Mesenchymal stem cell (in vitro differentiated cells and primary cell): Measurements from ENCODE around the gene LRP8.

Source experiments
- DNase-seq: peaks from one replicate; pipeline ENCODE4 v3.0.0-alpha.2; 2013
- H2AFZ ChIP-seq: one replicate; pipeline ENCODE4 v1.6.1; 2013; ENCODE audit warnings: low read depth, mild to moderate bottlenecking, control low read depth, inconsistent platforms, low read length, moderate library complexity
- H2AK5ac ChIP-seq: 2 replicates; pipeline ENCODE4 v1.6.1; 2013; ENCODE audit warnings: low read length, moderate library complexity, mild to moderate bottlenecking, inconsistent platforms; ENCODE audit not compliant: severe bottlenecking
- H2BK120ac ChIP-seq: one replicate; pipeline ENCODE4 v1.6.1; 2013; ENCODE audit warnings: low read depth, mild to moderate bottlenecking, inconsistent platforms, low read length, moderate library complexity
- H2BK12ac ChIP-seq, 2 experiments: one replicate each; pipeline ENCODE4 v1.6.1; 2013; ENCODE audit warnings: inconsistent platforms in 2 of 2, low read length in 2 of 2, mild to moderate bottlenecking in 2 of 2, moderate library complexity in 2 of 2, control low read depth in 1 of 2
- H2BK15ac ChIP-seq: one replicate; pipeline ENCODE4 v1.6.1; 2013; ENCODE audit warnings: mild to moderate bottlenecking, low read depth, inconsistent platforms; ENCODE audit not compliant: poor library complexity, severe bottlenecking
- H2BK5ac ChIP-seq: 2 replicates; pipeline ENCODE4 v1.6.1; 2013; ENCODE audit warnings: low read depth, mild to moderate bottlenecking, low read length, control low read depth, inconsistent platforms; ENCODE audit not compliant: poor library complexity, severe bottlenecking
- H3K14ac ChIP-seq, 2 experiments: one replicate each; pipeline ENCODE4 v1.6.1; 2013; ENCODE audit warnings: inconsistent platforms in 2 of 2, low read length in 2 of 2, control low read depth in 1 of 2, mild to moderate bottlenecking in 1 of 2, moderate library complexity in 1 of 2
- H3K18ac ChIP-seq, 2 experiments: one replicate each; pipeline ENCODE4 v1.6.1; 2013; ENCODE audit warnings: inconsistent platforms in 2 of 2, low read length in 2 of 2, control low read depth in 1 of 2, low read depth in 1 of 2, mild to moderate bottlenecking in 1 of 2
- H3K23ac ChIP-seq, 2 experiments: one replicate each; pipeline ENCODE4 v1.6.1; 2013; ENCODE audit warnings: inconsistent platforms in 2 of 2, low read length in 2 of 2, mild to moderate bottlenecking in 2 of 2, moderate library complexity in 2 of 2, control low read depth in 1 of 2
- H3K27ac ChIP-seq: 2 replicates; pipeline ENCODE4 v1.5.1; 2013; ENCODE audit warnings: mild to moderate bottlenecking, moderate library complexity, low read length, control low read depth, inconsistent platforms; ENCODE audit not compliant: poor library complexity, severe bottlenecking
- H3K27me3 ChIP-seq, 2 experiments: 2 replicates each; pipeline versions ENCODE4 v1.6.1 to v1.7.0; 2013; ENCODE audit warnings: low read length in 2 of 2, mild to moderate bottlenecking in 2 of 2, moderate library complexity in 2 of 2, control low read depth in 1 of 2, inconsistent platforms in 1 of 2; ENCODE audit not compliant: control insufficient read depth in 1 of 2, insufficient read depth in 1 of 2
- H3K36me3 ChIP-seq, 2 experiments: 2 replicates each; pipeline versions ENCODE4 v1.6.1 to v1.7.0; 2013; ENCODE audit warnings: low read length in 2 of 2, control low read depth in 1 of 2, inconsistent platforms in 1 of 2, low read depth in 1 of 2, mild to moderate bottlenecking in 1 of 2; ENCODE audit not compliant: insufficient read depth in 2 of 2, control insufficient read depth in 1 of 2
- H3K4ac ChIP-seq, 2 experiments: one replicate each; pipeline ENCODE4 v1.6.1; 2013; ENCODE audit warnings: inconsistent platforms in 2 of 2, low read length in 2 of 2, mild to moderate bottlenecking in 2 of 2, moderate library complexity in 2 of 2, control low read depth in 1 of 2, low read depth in 1 of 2
- H3K4me1 ChIP-seq: 2 replicates; pipeline ENCODE4 v1.6.1; 2013; ENCODE audit warnings: low read depth, low read length, control low read depth; ENCODE audit not compliant: control insufficient read depth, insufficient read depth
- H3K4me2 ChIP-seq: 2 replicates; pipeline ENCODE4 v1.6.1; 2013; ENCODE audit warnings: low read length, mild to moderate bottlenecking, inconsistent platforms; ENCODE audit not compliant: poor library complexity, severe bottlenecking
- H3K4me3 ChIP-seq, 2 experiments: 2 replicates each; pipeline versions ENCODE4 v1.5.1 to v1.7.0; 2013; ENCODE audit warnings: low read length in 2 of 2, mild to moderate bottlenecking in 2 of 2, control low read depth in 1 of 2, low read depth in 1 of 2; ENCODE audit not compliant: insufficient read depth in 1 of 2
- H3K79me1 ChIP-seq: replicated peaks from 2 replicates; pipeline ENCODE4 v1.6.1; 2013; ENCODE audit warnings: mild to moderate bottlenecking, control low read depth, low read length, inconsistent platforms; ENCODE audit not compliant: poor library complexity, severe bottlenecking
- H3K9ac ChIP-seq: 2 replicates; pipeline ENCODE4 v1.7.0; 2013; ENCODE audit warnings: mild to moderate bottlenecking, low read length, moderate library complexity
- H3K9me3 ChIP-seq: 2 replicates; pipeline ENCODE4 v1.7.0; 2013; ENCODE audit warnings: mild to moderate bottlenecking, low read length; ENCODE audit not compliant: control insufficient read depth
- H4K8ac ChIP-seq: one replicate; pipeline ENCODE4 v1.6.1; 2013; ENCODE audit warnings: inconsistent platforms, mild to moderate bottlenecking, low read length, moderate library complexity
- H4K91ac ChIP-seq: one replicate; pipeline ENCODE4 v1.6.1; 2013; ENCODE audit warnings: mild to moderate bottlenecking, low read length, inconsistent platforms
- WGBS: methylation state at CpG from one replicate; pipeline ENCODE4 v1.1.7; 2013; ENCODE audit warnings: mixed read lengths; 5-methylcytosine and 5-hydroxymethylcytosine counted together

The LRP8 gene

DNA sequence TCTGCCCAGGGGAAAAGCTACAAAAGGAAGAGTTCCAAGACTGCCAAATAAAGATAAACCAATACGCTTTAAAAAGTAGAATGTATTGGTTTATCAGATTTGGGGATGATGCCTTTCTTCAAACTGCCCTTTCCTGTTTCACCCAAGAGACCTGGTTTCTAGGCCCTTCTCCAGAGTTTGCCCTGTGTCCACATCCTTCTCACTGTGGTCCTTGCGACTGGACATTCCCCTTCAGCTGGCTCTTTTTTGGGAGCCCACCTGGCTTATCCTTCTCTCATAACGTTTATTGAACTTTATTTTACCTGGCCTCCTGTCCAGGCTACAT is 106.9 kb downstream of the LRP8 start:
- peaks cover 22% of the 10 kb centered on the region for H3K79me1 ChIP-seq
- H3K9ac ChIP-seq = peak overlapping the region; percentile 96
- peak overlapping the region in 1 of 2 experiments; percentile 2 for H3K4ac ChIP-seq
- WGBS = 94% methylated on average over 2 of the region's 3 CpGs
- peaks cover 7 to 35% of the 10 kb centered on the region in 2 experiments for H3K36me3 ChIP-seq
- peak overlapping the region; percentile 28 to 94 for H3K18ac ChIP-seq
- no peak overlapping the region for H2BK5ac ChIP-seq
- H3K23ac ChIP-seq = no peak overlapping the region
- no peak overlapping the region for H2BK120ac ChIP-seq
- peak overlapping the region; percentile 92 for H4K8ac ChIP-seq
- peak overlapping the region in 1 of 2 experiments; percentile 92 for H3K4me3 ChIP-seq
- H3K27me3 ChIP-seq = no peaks in the 10 kb centered on the region
- no peak overlapping the region for H4K91ac ChIP-seq
- no peak overlapping the region for H2BK12ac ChIP-seq
- peak overlapping the region; percentile 43 for H2AK5ac ChIP-seq
- no peak for DNase-seq
- H3K4me2 ChIP-seq = peak overlapping the region; percentile 85
- peak overlapping the region; percentile 64 for H3K27ac ChIP-seq
- H2BK15ac ChIP-seq = no peak overlapping the region
- no peaks in the 10 kb centered on the region for H3K9me3 ChIP-seq
- H3K4me1 ChIP-seq = peaks cover 6% of the 10 kb centered on the region
- H3K14ac ChIP-seq = no peak overlapping the region
- no peak overlapping the region for H2AFZ ChIP-seq

DNA sequence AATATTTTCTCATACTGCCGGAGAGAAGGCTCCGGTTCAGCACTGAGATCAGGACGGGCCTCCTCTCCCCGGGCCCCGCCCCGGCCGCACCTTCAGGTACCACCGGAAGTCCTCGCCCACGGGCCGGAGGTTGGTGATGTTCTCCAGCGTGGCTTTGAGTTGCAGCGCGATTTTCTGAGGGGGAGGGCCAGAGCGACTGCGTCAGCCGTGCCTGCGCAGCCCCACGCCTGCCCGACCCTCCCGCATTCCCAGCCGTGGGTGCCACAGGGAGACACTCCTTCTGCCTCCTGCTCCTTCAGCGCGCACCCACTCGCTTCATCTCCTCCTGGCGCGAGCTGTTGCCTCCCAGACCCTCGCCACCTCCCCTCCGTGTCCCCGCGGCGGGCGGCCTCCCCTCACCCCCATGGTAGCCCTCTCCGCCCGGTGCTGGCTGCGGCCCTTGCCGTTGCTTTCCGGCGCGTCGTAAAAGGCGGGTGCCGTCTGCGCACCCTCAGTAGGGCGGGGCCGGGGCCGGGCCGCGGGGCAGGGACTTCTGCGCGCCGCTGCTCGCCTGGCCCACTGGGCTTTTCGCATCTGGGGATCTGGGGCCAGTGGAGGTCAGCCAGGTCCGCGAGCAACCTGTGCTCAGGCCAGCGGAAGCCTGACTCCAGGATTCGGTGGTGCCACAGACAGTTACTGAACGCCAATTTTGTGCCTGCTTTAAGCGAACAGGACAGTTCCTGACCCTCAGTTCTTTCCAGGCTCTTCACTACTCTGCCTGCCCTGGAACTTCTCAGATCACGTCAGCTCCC is 107.5 kb downstream of the LRP8 start, which contains the start of gene CZIB:
CZIB (minus strand) TSS at position 464 of the 791 bp plus-strand sequence; CDS start at position 405, 59 bp downstream.
- WGBS = 1% methylated on average over 56 of the region's 61 CpGs
- Histone ChIP-seq H2AFZ (peak within 1 kb of the TSS; percentile 95), H2BK5ac (peak within 1 kb of the TSS; percentile 95), H3K4me1 (peaks cover 6% of the 10 kb centered on the region), H3K18ac (peak within 1 kb of the TSS; percentile 100), H3K27ac (peak within 1 kb of the TSS; percentile 98), H3K79me1 (peaks cover 22% of the 10 kb centered on the region), H2AK5ac (peak within 1 kb of the TSS; percentile 43), H3K23ac (peak within 1 kb of the TSS in 1 of 2 experiments; percentile 81), H3K4me3 (peak within 1 kb of the TSS; percentile 92 to 95), H3K9ac (peak within 1 kb of the TSS; percentile 96), H3K9me3 (no peaks in the 10 kb centered on the region), H2BK12ac (peak within 1 kb of the TSS; percentile 52 to 79), H4K8ac (peak within 1 kb of the TSS; percentile 100), H4K91ac (peak within 1 kb of the TSS; percentile 99), H2BK15ac (peak within 1 kb of the TSS; percentile 99), H3K27me3 (no peaks in the 10 kb centered on the region), H3K36me3 (peaks cover 7 to 35% of the 10 kb centered on the region in 2 experiments), H2BK120ac (peak within 1 kb of the TSS; percentile 82), H3K4me2 (peak within 1 kb of the TSS; percentile 85), H3K14ac (peak within 1 kb of the TSS in 1 of 2 experiments; percentile 99), H3K4ac (peak within 1 kb of the TSS; percentile 69 to 73)
- DNase-seq = peak; percentile 92

DNA sequence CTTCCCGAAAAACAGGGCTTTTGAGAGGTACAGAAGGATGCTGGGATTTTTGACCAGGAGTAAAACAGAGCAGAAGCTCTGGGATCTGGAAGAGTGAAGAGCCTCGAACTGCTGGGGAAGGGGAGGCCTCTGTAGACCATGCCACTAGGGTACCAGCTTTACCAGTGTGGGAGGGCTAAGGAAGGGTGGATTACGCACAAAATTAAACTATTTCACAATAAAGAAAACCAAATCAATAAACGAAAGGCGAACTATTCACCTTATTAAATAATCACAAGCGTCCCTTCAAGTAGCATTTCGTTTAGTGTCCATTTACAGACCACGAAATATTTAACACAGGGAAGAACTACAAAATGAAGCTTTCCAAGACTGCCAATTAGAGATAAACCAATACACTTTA is 108.2 kb downstream of the LRP8 start:
- Histone ChIP-seq H3K79me1 (peaks cover 22% of the 10 kb centered on the region), H2BK12ac (no peak overlapping the region), H3K4me1 (peaks cover 6% of the 10 kb centered on the region), H3K4ac (peak overlapping the region in 1 of 2 experiments; percentile 69), H3K4me2 (peak overlapping the region; percentile 85), H3K27me3 (no peaks in the 10 kb centered on the region), H3K27ac (peak overlapping the region; percentile 98), H2BK120ac (no peak overlapping the region), H3K36me3 (peaks cover 7 to 41% of the 10 kb centered on the region in 2 experiments), H3K14ac (no peak overlapping the region), H4K8ac (no peak overlapping the region), H3K9ac (peak overlapping the region; percentile 96), H3K9me3 (no peaks in the 10 kb centered on the region), H3K23ac (no peak overlapping the region), H2AK5ac (peak overlapping the region; percentile 36), H2BK15ac (no peak overlapping the region), H4K91ac (no peak overlapping the region), H3K18ac (no peak overlapping the region), H2BK5ac (no peak overlapping the region), H3K4me3 (peak overlapping the region in 1 of 2 experiments; percentile 92), H2AFZ (no peak overlapping the region)
- 52% methylated on average over 8 of the region's 8 CpGs for WGBS
- DNase-seq = no peak

DNA sequence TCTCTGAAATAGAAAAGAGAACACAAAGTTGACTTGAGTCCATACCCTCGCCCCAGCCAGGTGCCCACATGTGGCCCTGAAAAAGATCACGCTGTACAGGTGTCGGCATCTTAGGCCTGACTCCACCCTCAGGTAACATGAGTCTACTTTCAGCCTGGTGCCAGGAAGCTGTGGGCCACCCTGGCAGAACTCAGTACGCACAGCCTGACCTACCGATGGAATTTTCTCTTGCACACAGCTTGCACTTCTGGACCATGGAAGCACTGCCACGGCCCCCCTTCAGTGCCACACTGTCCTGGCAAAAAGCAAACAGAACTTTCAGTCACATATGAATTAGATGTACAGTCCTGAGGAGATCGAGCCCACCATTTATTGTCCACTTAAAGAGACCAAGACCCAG is 109.7 kb downstream of the LRP8 start:
- no peak overlapping the region for H2BK12ac ChIP-seq
- H2BK5ac ChIP-seq = no peak overlapping the region
- H3K36me3 ChIP-seq = peaks cover 16 to 56% of the 10 kb centered on the region in 2 experiments
- H2AFZ ChIP-seq = no peak overlapping the region
- no peak for DNase-seq
- no peak overlapping the region for H4K8ac ChIP-seq
- no peak overlapping the region for H3K14ac ChIP-seq
- peak overlapping the region; percentile 96 for H3K9ac ChIP-seq
- H2AK5ac ChIP-seq = no peak overlapping the region
- no peaks in the 10 kb centered on the region for H3K27me3 ChIP-seq
- 92% methylated on average over 7 of the region's 7 CpGs for WGBS
- no peaks in the 10 kb centered on the region for H3K9me3 ChIP-seq
- H3K27ac ChIP-seq = no peak overlapping the region
- H3K4me1 ChIP-seq = peaks cover 6% of the 10 kb centered on the region
- H3K4me3 ChIP-seq = no peak overlapping the region
- H2BK15ac ChIP-seq = no peak overlapping the region
- H3K79me1 ChIP-seq = peaks cover 24% of the 10 kb centered on the region
- no peak overlapping the region for H2BK120ac ChIP-seq
- H3K18ac ChIP-seq = no peak overlapping the region
- no peak overlapping the region for H3K4me2 ChIP-seq
- no peak overlapping the region for H3K23ac ChIP-seq
- no peak overlapping the region for H3K4ac ChIP-seq
- H4K91ac ChIP-seq = no peak overlapping the region
